Activated CD4-positive, alpha-beta T cell treated with anti-CD3 and anti-CD28 coated beads for 24 hours (primary cell): ENCODE measurements around the gene YEATS4.

Experiments
- DNase-seq, 2 donors: peaks; one replicate each; pipeline ENCODE4 v3.0.0-alpha.2; 2020; ENCODE audit warnings: low read depth in 2 of 2

The YEATS4 gene

DNA sequence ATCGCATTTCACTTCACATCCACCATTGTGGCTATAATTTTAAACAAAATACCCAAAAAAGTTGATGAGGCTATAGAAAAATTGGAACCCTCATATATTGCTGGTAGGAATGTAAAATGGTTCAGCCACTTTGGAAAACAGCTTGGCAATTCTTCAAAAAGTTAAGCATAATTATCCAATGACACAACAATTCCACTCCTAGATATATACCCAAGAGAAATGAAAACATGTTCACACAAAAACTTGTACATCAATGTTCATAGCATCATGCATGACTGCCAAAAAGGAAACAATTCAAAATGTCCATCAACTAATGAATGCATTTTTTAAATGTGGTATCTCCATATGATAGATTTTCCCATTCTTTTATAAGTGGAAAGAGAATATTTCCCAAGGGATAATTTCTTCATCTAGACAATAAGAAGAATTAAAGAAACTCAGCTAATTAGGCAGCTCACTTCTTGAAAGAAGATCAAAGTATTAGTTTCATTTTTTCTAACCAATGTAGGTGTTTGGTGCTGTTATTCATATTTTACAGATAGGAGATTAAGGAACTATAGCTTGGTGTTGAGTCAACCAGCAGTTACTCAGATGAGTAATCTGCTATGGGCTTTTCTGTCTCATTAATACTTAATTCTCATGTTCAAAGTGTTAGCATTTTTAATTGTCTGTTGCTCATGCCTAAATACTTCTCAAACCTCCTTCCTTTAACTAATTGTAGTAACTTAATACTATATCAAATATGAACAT lies 32.8 kb downstream of the YEATS4 start:
- no peak for DNase-seq

DNA sequence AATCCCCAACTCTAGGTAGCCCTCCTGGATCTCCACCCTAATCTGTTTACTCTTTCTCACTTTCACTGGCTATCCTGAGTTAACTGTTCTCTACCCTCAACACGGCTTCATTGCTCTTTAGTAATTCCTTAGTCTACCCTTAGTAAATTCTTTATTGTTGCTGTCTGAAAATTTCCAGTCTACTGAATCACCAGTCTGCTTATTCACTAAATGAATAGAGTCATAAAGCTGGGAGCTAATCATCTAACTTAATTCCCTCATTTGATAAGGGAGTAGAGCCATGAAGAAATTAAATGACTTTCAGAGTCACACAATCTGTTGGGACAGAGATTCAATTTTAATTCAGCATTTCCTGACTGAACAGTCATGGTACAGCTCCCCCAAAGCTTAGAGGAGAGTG lies 36.5 kb downstream of the YEATS4 start:
- DNase-seq, result no peak

DNA sequence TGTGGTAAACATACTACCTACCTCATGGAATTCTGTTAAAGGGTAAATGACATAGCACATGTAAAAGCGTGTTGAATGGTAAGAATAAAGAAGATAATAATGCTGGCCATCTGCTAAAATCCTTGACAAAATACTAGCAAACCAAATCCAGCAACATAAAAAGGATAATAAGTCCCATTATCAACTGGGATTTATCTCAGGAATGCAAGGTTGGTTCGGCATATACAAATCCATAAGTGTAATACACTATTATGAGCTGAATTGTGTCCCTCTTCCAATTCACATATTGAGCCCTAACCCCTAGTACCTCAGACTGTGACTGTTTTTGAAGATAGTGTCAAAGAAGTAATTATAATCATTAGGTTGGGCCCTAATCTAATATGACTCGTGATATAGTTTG lies 37.4 kb downstream of the YEATS4 start:
- no peak for DNase-seq

DNA sequence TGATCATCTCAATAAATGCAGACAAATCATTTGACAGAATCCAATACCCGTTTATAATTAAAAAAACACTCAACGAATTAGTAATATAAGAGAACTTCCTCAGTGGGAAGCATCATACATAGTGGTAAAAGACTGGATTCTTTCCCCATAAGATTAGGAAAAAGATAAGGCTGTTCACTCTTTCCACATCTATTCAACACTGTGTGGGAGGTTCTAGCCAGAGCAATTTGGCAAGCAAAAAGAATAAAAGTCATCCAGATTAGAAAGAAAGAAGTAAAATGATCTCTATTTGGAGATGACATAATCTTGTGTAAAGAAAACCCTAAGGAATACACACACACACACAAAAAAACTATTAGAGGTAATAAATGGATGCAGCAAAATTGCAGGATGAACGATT lies 38.4 kb downstream of the YEATS4 start:
- DNase-seq, result no peak

DNA sequence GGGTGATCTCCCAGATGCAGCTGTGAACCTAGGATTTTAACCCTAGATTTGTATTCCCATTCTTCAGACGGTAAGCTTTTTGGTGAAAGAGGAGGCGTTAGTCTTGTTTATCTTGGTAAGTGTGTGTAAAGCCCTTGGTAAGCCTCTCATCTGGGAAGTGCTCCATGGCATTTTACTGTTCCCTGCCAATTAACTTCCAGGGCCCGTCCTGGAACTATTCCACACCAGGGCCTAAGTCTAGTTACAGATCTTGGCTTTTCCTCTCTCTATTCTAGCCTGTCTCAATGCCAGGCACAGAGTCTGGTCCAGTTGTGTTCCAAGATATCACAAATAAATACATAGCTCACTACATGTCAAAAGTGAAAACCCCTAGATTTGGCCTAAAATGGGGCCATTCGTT lies 42.4 kb downstream of the YEATS4 start:
- no peak for DNase-seq

DNA sequence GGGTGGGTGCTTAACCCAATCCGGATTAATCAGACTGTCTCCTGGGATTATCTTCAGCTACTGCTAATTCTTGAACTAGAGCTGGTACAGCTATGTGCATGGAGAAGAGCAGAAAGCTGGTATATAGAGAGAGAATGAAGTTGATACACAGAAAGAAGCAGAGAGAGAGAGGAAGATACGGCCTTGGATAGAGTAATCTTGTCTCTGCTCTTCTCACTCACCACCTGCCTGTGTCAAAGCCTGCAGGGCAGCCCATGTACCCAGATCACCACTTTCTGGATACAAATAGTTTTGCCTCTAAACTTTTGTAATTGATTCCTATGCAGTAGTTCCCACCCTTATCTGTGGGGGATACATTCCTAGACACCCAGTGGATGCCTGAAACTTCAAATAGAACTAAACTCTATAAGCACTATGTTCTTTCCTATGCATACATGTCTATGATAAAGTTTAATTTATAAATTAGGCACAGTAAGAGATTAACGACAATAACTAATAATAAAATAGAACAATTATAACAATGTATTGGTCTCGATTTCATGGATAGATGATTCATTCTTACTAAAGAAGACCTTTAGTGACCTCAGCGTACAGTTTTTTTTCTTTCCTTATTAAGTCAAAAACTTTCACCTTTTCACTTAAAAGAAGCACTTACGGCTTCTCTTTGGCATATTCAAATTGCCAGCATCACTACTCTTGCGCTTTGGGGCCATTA lies 45.5 kb downstream of the YEATS4 start:
- no peak for DNase-seq

DNA sequence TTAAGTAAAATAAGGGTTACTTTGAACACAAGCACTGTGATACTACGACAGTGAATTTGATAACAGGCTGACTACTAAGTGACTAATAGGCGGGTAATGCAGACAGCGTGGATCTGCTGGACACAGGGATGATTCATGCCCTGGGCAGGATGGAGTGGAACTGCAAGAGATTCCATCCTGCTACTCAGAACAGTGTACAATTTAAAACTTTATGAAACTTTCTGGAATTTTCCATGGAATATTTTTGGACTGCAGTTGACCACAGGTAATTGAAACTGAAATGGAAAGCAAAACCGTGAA lies 46.0 kb downstream of the YEATS4 start:
- no peak for DNase-seq

DNA sequence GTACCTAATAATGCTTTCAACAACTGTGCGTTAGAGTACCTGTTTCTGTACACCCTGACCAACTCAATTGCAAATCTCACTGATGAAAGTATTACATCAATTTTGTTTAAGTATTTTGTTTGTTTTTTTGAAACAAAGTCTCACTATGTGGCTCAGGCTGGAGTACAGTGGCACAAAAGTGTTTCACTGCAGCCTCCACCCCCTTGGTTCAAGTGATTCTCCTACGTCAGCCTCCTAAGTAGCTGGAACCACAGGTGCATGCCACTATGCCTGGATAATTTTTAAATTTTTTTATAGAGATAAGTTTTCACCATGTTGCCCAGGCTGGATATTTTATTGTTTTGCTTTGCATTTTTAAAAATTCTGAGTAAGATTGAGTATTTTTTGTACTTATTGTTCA lies 46.7 kb downstream of the YEATS4 start:
- no peak for DNase-seq

DNA sequence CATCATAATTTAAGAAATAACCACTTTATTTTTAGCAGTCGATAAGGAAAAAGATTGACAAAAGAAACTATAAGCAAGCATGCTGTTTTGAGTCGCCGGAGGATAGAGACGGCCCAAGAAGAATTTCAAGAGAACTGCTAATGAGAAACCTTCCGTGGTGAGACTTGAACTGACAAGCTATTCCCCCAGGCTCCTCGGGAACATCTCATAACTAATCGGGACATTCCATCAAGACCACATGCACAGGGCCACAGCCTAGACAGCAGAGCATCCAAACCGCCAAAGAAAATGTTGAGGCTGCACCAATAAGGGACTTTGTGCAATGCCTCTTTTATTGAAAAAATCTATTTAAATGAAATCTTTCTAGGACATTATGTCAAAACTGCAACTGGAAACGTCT lies 51.0 kb downstream of the YEATS4 start:
- DNase-seq, result no peak

DNA sequence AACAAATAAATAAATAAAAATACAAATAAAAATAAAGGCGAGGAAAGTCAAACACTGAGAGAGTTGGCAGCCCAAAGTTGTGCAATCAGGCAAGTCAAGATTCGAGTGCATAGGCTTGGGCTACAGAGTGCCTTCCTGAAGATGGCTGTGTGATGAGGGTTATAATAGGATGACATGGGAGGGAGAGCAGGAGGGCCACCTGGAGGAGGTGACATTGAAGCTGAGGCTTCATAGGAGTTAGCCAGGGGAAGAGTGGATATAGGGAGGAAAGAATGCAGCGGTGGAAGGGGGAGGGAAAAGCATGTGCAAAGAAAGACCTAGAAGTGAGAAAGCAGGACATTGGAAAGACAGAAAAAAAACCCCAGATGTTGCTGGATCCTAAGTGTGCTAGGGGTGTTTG lies 53.1 kb downstream of the YEATS4 start:
- DNase-seq, result no peak

DNA sequence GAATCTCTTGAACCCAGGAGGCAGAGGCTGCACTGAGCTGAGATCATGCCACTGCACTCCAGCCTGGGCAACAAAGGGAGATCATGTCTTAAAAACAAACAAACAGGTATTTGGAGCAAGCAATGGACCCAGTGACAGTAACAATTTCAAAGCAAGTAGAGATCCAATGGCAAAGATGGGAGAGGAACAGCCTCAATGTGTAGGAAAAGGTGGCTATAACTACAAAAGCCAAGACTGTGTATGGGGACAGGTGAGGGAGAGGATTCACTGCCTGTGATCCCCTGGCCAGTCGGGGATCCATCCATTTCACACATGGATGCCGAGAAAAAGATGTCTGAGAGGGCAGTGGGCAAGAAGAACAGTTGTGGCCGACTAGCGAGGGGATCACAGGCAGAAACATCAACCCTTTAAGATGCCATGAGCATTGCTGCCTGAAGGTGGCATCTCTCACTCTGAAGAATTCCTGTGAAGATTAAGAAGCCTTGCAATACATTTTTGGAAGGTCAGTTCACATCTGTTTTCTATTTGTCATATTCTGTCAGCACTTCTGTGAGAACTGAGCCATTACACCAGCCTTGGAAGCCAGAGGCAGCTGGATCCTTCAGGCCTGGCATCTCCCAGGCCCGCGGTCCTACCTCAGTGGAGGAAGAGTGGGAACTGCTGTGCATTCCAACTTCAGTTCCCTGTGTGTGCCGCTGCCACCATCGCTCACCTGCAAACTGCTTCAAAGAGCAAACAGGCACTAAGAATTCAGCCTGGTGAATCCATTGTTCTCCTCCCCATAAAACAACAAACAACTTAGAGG lies 56.1 kb downstream of the YEATS4 start:
- no peak for DNase-seq

DNA sequence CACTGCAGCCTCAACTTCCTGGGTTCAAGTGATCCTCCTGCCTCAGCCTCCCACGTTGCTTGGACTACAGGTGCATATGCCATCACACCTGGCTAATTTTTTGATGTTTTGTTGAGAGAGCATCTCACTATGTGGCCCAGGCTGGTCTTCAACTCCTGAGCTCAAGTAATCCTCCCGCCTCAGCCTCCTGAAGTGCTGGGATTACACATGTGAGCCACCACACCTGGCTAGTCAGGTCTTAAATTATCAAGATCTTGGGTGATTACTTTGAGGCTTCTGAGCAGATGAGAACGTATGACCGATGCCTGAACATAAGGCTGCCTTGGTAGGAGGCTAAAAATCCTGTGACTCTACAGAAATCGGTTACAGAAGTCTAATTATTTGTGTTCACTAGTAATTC lies 57.7 kb downstream of the YEATS4 start:
- DNase-seq, result no peak

DNA sequence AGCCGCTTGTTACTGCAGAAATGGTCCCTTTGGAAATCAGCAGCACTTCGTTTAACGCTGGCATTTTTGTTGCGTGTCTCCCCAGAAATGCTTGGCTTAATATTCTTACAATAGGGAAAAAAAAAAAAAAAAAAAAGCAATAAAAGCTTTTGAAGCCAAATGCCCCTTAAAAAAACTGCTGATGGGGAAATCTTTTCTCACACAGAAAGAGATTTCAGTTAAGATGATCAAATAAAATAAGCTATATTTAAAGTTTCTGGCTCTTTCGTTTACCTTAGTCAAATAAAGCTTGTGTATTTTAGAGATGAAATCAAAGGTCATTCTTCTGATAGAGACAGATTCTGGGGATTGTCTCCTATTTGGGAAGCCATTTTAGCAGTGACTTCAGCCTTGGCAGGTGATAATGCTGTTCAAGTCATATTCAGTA lies 58.2 kb downstream of the YEATS4 start:
- no peak for DNase-seq

DNA sequence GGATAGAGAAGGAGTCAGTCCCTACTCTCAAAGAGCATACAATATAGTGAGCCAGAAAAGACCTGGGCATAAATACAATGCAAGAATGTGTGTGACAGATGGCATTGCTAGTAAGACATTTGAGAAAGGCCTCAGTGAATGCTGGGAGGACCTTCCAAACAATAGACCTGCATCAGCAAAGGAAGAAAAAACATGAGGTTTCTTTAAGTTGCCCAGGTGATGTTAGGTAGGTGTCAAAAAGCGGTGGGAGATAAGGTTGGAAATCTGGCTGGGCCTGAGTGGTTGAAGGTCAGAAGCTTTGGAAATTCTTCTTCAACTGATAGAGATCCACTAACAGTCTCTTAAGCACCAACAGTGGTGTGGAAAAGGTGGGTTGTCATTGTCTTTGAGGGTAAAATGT lies 60.2 kb downstream of the YEATS4 start:
- no peak for DNase-seq

DNA sequence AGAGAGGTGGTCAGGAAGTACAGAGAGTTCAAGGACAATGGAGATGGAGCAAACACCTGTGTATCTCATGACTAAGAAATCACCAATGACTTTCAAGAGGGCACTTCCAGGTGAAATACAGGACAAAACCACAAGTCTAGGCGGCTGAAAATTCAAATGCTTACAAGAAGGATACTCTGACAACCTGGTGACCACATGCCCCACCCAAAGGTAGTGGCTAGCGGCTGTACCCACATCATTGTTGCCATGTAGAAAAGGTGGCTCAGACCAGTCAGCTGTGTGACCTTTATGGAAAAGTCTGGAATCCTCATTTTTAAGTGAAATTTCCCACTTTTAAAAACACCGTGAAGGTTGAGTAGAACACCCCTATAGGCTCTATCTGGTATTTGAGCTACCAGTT lies 62.0 kb downstream of the YEATS4 start:
- no peak for DNase-seq

DNA sequence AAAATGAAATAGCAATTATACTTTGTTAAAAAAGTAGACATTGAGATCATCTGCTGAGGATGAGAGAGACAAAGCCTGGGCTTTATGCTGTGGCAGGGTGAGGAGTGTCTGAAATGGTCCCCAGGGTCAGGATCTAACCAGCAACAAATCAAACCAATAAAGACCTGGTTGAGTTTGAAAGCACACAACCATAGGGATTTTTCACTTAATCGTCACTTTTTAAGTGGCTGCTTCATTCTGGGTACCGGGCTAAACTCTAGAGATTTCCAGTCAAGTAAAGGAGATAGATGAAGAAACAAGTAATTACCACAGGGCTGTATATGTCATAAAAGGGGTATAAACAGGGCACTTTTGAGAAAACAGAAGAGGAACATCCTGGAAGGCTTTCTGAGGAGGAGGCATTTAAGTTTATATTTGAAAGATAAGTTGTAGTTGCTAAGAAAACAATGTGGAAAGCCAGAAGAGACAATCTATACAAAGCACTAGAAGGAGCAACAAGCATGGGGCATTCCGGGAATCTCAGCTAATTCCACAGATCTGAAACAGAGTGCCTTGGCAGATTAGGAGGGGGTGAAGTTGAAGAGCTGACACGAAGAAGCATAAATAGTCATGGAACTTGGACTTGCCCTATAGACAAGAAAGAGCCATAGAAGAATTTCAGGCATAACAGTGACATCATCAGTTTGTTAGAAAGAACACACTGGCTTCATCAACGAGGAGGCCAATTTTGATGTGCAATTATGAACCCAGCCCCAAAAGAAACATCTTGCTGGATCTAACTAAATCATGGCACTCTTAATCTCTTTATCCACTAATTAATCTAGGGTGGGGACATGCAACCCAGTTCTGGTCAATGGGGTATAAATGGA lies 63.7 kb downstream of the YEATS4 start:
- DNase-seq, result no peak

DNA sequence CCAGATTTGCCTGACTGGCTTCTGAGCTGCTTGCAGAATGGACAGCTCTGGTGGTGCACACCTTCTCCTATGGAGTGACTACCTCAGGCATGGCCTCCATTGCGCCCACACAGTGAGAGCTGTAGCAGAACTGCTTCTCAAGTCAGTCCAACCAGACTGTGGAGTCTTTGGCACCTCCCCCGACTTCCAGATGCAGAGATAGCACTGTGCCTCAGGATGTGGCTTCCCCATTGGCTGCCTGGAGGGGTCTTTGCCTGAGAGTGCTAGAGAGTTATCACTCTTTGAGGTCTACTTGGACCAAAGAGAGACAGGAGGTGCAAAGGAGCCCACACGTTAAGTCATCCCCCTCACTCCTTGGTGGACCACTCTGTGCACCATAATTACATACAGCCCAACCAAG lies 65.9 kb downstream of the YEATS4 start:
- DNase-seq, result no peak

DNA sequence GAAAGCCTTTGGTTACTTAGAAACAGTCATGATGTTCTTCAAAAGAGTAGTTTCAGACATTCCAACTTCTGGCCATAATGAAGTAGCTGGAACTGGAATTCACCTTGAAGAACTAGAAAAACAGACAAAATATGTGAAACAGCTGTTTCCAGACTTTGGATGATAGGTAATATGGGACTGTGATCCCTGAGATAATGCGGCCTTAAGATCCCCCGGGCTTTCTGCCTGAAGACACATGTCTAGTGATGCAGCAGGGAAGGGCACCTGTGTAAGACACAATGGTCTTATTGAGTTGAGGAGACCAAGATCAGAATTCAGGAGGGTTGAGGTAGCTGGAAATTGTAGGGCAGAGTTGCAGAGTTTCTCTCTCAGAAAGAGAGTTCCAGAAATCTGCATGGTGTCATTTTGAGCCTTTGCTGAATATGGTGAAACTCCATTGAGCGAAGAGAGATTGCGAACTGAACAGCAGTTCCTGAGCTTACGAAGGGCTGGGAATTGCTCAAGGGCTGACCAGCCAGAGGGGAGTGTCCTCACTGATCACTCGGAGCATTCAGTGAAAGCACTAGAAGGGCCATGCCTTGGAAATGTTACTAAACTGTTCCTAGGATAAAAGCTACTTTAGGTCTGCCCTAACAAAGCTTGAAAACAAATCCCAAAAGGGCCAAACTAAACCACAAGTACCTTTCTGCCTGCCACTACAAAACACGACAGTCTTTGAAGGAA lies 69.0 kb downstream of the YEATS4 start:
- no peak for DNase-seq

DNA sequence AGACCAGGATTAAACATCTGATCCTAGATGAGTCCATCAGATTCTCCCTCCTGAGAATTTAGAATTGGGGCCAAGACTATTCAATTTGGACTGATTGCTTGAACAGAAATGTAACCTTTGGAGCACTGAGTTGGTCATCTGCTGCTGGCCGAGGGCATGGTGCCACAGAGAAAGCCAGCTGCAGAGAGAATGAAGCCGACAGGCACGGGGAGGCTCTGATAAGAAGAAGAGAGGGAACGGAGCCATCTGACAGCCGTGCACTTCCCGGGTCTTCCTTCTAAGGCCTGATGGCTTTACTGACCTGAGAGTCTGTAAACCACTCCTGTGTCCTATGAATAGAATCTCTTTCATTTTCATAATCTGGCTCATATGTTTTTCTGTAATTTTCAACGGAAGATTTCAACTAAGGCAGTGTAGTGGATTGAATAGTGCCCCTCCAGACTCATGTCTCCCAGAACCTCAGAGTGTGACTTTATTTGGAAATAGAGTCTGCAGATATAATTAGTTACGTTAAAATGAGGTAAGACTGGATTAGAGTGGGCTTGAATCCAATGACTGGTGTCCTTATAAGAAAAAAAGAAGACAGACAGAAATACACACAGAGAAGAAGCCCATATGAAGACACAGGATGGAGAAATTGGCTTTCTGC lies 71.5 kb downstream of the YEATS4 start:
- no peak for DNase-seq

DNA sequence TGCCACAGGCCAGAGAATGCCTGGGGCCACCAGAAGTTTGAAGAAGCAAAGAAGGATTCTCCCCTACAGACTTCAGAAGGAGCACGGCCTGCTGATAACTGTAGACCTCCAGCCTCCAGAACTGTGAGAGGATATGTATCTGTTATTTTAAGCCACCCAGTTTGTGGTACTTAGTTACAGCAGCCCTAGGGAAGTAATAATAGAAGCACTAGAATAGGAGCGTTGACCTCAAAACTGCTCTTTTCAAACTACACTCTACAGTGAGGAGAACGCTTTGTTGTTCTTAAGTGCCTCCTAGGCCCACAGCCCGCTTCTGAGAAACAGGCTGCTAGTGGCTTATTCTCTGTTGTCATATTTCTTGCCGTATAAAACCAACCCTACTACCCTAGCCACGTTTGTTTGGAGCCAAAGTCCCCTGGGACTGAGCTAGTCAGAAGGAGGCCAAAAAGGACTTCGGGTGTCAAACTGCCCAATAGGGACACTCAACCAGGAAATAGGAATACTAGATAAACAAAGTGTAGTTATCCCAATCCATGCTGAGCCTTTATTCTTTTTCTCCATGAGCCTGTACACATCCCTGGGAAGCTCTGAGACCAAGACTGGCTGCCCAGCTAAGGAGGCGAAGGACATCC lies 72.2 kb downstream of the YEATS4 start:
- DNase-seq, result no peak
